Measurements from ENCODE around the gene MTFMT.

MTFMT gene

DNA sequence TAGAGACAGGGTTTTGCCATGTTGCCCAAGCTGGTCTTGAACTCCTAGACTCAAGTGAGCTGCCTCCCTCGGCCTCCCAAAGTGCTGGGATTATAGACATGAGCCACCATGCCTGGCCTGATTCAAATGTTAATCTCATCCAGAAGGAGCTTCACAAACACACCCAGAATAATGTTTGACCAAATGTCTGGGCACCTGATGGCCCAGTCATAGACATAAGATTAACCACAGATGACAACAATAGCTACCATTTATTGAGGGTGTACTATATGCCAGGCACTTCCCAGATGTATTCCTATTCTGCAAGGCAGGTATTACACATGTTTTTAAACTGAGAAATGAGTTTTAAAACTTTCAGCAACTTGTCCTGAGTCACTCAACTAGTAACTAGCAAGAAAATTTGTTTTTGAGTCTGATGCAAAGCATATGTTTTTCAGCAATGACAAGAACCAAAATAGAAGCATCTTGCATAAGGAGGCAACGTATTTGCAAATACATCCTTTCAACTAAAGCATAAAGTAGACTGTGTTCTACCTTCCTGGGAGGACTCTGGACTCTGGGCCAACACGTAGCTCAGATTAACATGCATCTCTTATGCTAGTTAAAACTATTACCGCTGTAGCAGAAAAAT is 31.6 kb downstream of the MTFMT start:
- ChIA-PET POLR2A (interaction anchor here (0.7 kb wide), 1 partner anchor 835 kb away, joined by 3 read pairs; no protein-coding TSS in a partner anchor), CTCF (interaction anchor here (0.5 to 2.1 kb wide), 3 partner anchors 9 to 80 kb away, joined by 3 to 5 read pairs (median 3); no protein-coding TSS in a partner anchor)
- TF ChIP-seq, protein P1, sequence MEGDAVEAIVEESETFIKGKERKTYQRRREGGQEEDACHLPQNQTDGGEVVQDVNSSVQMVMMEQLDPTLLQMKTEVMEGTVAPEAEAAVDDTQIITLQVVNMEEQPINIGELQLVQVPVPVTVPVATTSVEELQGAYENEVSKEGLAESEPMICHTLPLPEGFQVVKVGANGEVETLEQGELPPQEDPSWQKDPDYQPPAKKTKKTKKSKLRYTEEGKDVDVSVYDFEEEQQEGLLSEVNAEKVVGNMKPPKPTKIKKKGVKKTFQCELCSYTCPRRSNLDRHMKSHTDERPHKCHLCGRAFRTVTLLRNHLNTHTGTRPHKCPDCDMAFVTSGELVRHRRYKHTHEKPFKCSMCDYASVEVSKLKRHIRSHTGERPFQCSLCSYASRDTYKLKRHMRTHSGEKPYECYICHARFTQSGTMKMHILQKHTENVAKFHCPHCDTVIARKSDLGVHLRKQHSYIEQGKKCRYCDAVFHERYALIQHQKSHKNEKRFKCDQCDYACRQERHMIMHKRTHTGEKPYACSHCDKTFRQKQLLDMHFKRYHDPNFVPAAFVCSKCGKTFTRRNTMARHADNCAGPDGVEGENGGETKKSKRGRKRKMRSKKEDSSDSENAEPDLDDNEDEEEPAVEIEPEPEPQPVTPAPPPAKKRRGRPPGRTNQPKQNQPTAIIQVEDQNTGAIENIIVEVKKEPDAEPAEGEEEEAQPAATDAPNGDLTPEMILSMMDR (IDR thresholded peaks at IDR 0.05; ENCODE audit: insufficient read depth, low read length, missing control alignments), result no peak
- DNase-seq (ENCODE audit: low read depth, low spot score), result no peak
- no peak overlapping the region for H3K4me3 ChIP-seq (ENCODE audit: low read depth, low read length)

DNA sequence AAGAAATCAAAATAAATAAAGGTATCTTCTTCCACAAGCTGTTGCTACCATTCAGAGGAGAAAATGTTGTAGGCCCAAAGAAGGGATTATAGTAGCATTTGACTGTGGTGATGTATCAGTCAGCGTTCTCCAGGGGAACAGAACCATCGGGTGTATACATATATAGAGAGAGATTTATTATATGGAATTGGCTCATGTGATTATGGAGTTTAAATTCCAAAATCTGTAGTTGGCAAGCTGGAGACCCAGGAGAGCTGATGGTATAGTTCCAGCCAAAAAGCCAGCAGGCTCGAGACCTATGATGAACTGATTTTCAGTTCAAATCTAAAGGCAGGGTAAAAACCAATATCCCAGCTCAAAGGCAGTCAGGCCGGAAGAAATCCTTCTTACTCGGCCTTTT is 32.4 kb downstream of the MTFMT start:
- DNase-seq (ENCODE audit: low read depth, low spot score), result no peak
- CTCF ChIA-PET, result interaction anchor here (0.9 to 2.1 kb wide), 3 partner anchors 9 to 265 kb away, joined by 3 to 5 read pairs (median 3); no protein-coding TSS in a partner anchor
- TF ChIP-seq, protein P1 (IDR thresholded peaks at IDR 0.05; ENCODE audit: insufficient read depth, low read length, missing control alignments), result no peak
- no peak overlapping the region for H3K4me3 ChIP-seq (ENCODE audit: low read depth, low read length)
- POLR2A ChIA-PET, result no interaction called here

DNA sequence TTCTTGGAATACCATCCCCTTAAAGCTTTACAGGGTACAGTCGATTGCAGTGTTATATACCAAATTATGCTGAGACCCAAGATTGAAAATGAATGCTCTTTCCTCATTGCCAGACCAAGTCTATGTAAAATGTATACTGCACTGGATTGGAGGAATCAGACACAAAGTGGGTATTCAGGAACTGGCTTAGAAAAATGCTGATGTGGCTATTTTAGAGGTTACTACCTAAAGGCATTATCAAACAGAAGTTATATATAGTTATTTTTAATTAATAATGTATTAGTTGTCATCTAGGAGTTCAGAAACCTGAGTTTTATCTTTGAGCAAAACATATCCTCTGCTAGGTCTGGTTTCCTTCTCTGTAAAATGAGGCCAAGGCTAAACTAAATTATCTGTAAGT is 36.1 kb downstream of the MTFMT start:
- CTCF ChIA-PET, result interaction anchor here (2.9 kb wide), 1 partner anchor 184 kb away, joined by 8 read pairs; no protein-coding TSS in a partner anchor
- POLR2A ChIA-PET, result no interaction called here
- no peak for DNase-seq (ENCODE audit: low read depth, low spot score)

DNA sequence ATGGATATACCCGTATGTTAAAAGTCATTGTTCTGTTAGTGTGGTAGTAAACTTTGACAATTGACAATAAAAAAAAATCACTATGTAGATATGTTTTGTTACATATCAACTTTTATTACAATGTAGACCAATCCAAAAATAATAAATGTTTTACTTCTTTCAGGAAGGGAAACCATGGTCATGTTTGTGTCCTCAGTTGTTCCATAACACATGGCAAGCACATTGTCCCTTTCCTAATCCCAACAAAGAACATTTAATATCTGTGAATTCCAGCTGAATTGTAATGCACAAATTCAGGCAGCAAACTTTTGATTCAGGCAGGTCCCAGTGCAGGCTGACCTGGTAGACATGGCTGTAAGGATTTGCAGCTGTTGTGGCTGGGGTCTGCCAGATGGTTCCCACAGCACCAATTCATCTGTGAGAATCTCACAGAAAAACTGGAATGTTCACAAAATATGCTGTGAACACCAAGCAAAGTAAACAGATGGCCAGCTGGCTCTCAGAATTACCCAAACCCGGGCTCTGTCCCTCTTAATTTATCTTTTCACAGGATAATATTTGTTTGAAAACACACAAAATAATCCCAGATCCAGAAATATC is 37.8 kb downstream of the MTFMT start:
- ChIA-PET CTCF (interaction anchor here (1.0 to 2.9 kb wide), 3 partner anchors 17 to 183 kb away, joined by 3 to 8 read pairs (median 3); no protein-coding TSS in a partner anchor), POLR2A (interaction anchor here (1.0 kb wide), 1 partner anchor 150 kb away, joined by 3 read pairs; the partner anchor contains the start of gene PLEKHO2)
- H3K4me3 ChIP-seq (ENCODE audit: low read depth, low read length), result no peak overlapping the region
- no peak for DNase-seq (ENCODE audit: low read depth, low spot score)
- TF ChIP-seq, protein P1 (IDR thresholded peaks at IDR 0.05; ENCODE audit: insufficient read depth, low read length, missing control alignments), result no peak

More for the DNA sequence above, 36.1 kb downstream of the MTFMT start:
- H3K4me3 ChIP-seq (ENCODE audit: low read depth, low read length), result no peak overlapping the region
- TF ChIP-seq, protein P1 (IDR thresholded peaks at IDR 0.05; ENCODE audit: insufficient read depth, low read length, missing control alignments), result no peak

DNA sequence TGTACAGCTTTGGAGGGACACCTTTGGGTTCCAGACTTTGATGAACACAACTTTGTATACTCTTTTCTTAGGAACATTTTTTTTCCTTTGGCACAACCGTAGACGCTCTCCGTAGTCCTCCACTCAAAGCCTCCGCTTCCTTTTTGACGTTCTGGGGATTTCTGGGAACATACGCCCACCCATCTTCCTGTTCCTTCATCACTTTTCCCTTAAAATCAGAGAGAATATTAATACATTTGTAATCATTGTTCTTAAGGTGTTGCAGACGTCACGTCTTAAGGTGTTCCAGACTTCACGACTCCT is 39.3 kb downstream of the MTFMT start:
- TF ChIP-seq, protein P1 (IDR thresholded peaks at IDR 0.05; ENCODE audit: insufficient read depth, low read length, missing control alignments), result no peak
- ChIA-PET POLR2A (interaction anchor here (0.9 kb wide), 1 partner anchor 13 kb away, joined by 3 read pairs; no protein-coding TSS in a partner anchor), CTCF (no interaction called here)
- peak overlapping the region; percentile 69 for H3K4me3 ChIP-seq (ENCODE audit: low read depth, low read length)
- DNase-seq (ENCODE audit: low read depth, low spot score), result no peak

Measured in AG04449 (cell line).